Stimulated activated naive CD4-positive, alpha-beta T cell treated with Interleukin-2 at 50 U/mL for 16 hours (primary cell): ENCODE data around the gene LRFN2.

Experiments used
- DNase-seq: peaks from one replicate; lab custom pipeline; 2025; lab: John Stamatoyannopoulos, UW

Gene LRFN2

GRCh38 chr6:40399888-40400457 lies 187.2 kb downstream of the LRFN2 start:
- DNase-seq: no peak

- no peak for DNase-seq
Measured at GRCh38 chr6:40398810-40399477, 188.2 kb downstream of the LRFN2 start.

GRCh38 chr6:40398034-40398691 lies 189.0 kb downstream of the LRFN2 start:
- DNase-seq: no peak

- no peak for DNase-seq
Measured at GRCh38 chr6:40397287-40398033, 189.7 kb downstream of the LRFN2 start.

GRCh38 chr6:40395698-40396076 lies 191.5 kb downstream of the LRFN2 start:
- no peak for DNase-seq

- no peak for DNase-seq
Measured at GRCh38 chr6:40395066-40395697, 192.0 kb downstream of the LRFN2 start.

GRCh38 chr6:40394381-40394780 lies 192.8 kb downstream of the LRFN2 start:
- DNase-seq: no peak

- no peak for DNase-seq
Measured at GRCh38 chr6:40393641-40394040, 193.5 kb downstream of the LRFN2 start.

GRCh38 chr6:40392589-40392988 lies 194.6 kb downstream of the LRFN2 start:
- no peak for DNase-seq

GRCh38 chr6:40391851-40392517 lies 195.2 kb downstream of the LRFN2 start:
- no peak for DNase-seq

GRCh38 chr6:40391086-40391485 lies 196.1 kb downstream of the LRFN2 start:
- no peak for DNase-seq

- no peak for DNase-seq
Measured at GRCh38 chr6:40390144-40390800, 196.9 kb downstream of the LRFN2 start.

GRCh38 chr6:40389254-40389653 lies 197.9 kb downstream of the LRFN2 start:
- DNase-seq: no peak

- no peak for DNase-seq
Measured at GRCh38 chr6:40387871-40388264, 199.3 kb downstream of the LRFN2 start.

GRCh38 chr6:40387127-40387870 lies 199.9 kb downstream of the LRFN2 start:
- no peak for DNase-seq

- DNase-seq: no peak
Measured at GRCh38 chr6:40386200-40386599, 201.0 kb downstream of the LRFN2 start.

- no peak for DNase-seq
Measured at GRCh38 chr6:40383348-40384115, 203.6 kb downstream of the LRFN2 start.

- DNase-seq: no peak
Measured at GRCh38 chr6:40380271-40380670, 206.9 kb downstream of the LRFN2 start.

- DNase-seq: no peak
Measured at GRCh38 chr6:40379811-40380210, 207.4 kb downstream of the LRFN2 start.

GRCh38 chr6:40378725-40379074 lies 208.5 kb downstream of the LRFN2 start:
- DNase-seq: no peak
